GM18507 (cell line): ENCODE measurements around the gene S100P.
"Not testable (repeated sequence)": the region's sequence is repeated elsewhere in the genome, so short reads cannot be mapped to it uniquely, and the experiment has no call there.

Experiments used
- DNase-seq: peaks from one replicate; pipeline ENCODE4 v3.0.0; 2011; ENCODE audit warnings: low read depth; ENCODE audit not compliant: insufficient read length; ENCODE audit errors: extremely low spot score
- FAIRE-seq: peaks from 2 replicates; lab custom pipeline; 2011; peaks lifted over from hg19 to GRCh38; lab: Jason Lieb, UNC

S100P gene

GRCh38 chr4:6672131-6672530, 21.5 kb upstream of the S100P start:
- DNase-seq = no peak
- FAIRE-seq = no peak

- not testable (repeated sequence) for DNase-seq, FAIRE-seq
Observed at GRCh38 chr4:6672541-6673190, 21.0 kb upstream of the S100P start.

- not testable (repeated sequence) for DNase-seq
Observed at GRCh38 chr4:6673191-6673659, 20.5 kb upstream of the S100P start.

GRCh38 chr4:6673660-6674499, 19.8 kb upstream of the S100P start:
- FAIRE-seq (peak; percentile 98), DNase-seq (peak; percentile 96)

More at GRCh38 chr4:6673191-6673659, 20.5 kb upstream of the S100P start:
- FAIRE-seq = not testable (repeated sequence)

GRCh38 chr4:6674500-6675149, 19.1 kb upstream of the S100P start:
- DNase-seq = no peak
- FAIRE-seq = peak; percentile 87

- DNase-seq = no peak
- FAIRE-seq = no peak
Observed at GRCh38 chr4:6676722-6677558, 16.7 kb upstream of the S100P start.

- DNase-seq (no peak), FAIRE-seq (no peak)
Observed at GRCh38 chr4:6680372-6681034, 13.2 kb upstream of the S100P start.

- FAIRE-seq = no peak
- no peak for DNase-seq
Observed at GRCh38 chr4:6681191-6681590, 12.5 kb upstream of the S100P start.

GRCh38 chr4:6682862-6683590, 10.7 kb upstream of the S100P start:
- no peak for FAIRE-seq
- no peak for DNase-seq

- no peak for FAIRE-seq
- DNase-seq = no peak
Observed at GRCh38 chr4:6684656-6685055, 9.0 kb upstream of the S100P start.

GRCh38 chr4:6686104-6686787, 7.4 kb upstream of the S100P start:
- no peak for DNase-seq
- FAIRE-seq = no peak

GRCh38 chr4:6687947-6688878, 5.5 kb upstream of the S100P start:
- FAIRE-seq = no peak
- no peak for DNase-seq

GRCh38 chr4:6688879-6689505, 4.7 kb upstream of the S100P start:
- DNase-seq (peak; percentile 42), FAIRE-seq (peak; percentile 64)

GRCh38 chr4:6689506-6689960, 4.1 kb upstream of the S100P start:
- DNase-seq = no peak
- no peak for FAIRE-seq

GRCh38 chr4:6692379-6692778, 1.3 kb upstream of the S100P start:
- DNase-seq (no peak), FAIRE-seq (no peak)

GRCh38 chr4:6692806-6693205, 872 bp upstream of the S100P start:
- FAIRE-seq = no peak

More at GRCh38 chr4:6692806-6693205, 872 bp upstream of the S100P start:
- no peak for DNase-seq
